NCI-H1417 treated with DMSO at 0.1 percent for 48 hours (cell line): ENCODE data around the gene TRAPPC1.
"Not testable (repeated sequence)": the region's sequence is repeated elsewhere in the genome, so short reads cannot be mapped to it uniquely, and the experiment has no call there.

Source experiments
- DNase-seq: peaks from one replicate; lab custom pipeline; 2025; lab: John Stamatoyannopoulos, UW

Gene TRAPPC1, protein sequence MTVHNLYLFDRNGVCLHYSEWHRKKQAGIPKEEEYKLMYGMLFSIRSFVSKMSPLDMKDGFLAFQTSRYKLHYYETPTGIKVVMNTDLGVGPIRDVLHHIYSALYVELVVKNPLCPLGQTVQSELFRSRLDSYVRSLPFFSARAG

DNA sequence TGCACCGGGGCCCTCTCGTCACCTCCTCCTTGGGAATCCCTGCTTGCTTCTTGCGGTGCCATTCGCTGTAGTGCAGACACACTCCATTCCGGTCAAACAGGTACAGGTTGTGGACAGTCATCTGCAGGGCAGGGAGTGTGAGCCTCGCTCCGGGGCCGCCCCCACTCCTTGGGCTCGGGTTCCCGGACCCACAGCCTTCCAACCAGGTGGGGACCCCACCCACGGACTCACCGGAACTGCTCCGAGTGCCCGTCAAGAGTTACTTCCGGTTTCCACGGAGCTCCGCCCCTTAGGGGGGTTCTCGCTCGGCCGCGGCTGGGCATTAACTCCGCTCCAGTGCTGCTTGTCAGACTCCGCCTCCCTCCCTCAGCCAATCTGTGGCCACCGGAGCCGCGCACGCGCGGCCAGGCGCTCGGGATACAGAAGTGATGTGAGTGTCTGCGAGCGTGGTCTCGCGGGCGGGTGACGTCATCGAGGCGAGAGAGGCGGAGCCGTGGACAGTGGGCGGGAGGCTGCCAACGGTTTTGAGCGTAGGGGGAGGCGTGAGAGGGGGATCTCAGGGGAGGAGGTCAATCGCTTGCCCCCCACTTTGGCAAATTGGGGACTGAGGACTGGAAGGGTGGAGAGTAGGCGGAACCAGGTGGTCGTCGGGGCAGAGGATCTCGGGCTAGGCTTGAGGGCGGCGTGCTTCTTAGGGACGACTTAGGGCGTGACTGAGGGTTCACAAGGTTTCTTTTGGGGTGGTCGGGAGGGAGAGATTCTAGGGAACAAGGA lies at the start of gene TRAPPC1, which contains the start of gene CNTROB:
TRAPPC1 (minus strand) TSS at position 238 of the 774 bp plus-strand sequence; CDS start at position 121, 117 bp downstream.
CNTROB (plus strand) TSS at position 498 of the 774 bp plus-strand sequence. CDS start 874 bp downstream, outside the sequence.
- DNase-seq, result peak; percentile 79

DNA sequence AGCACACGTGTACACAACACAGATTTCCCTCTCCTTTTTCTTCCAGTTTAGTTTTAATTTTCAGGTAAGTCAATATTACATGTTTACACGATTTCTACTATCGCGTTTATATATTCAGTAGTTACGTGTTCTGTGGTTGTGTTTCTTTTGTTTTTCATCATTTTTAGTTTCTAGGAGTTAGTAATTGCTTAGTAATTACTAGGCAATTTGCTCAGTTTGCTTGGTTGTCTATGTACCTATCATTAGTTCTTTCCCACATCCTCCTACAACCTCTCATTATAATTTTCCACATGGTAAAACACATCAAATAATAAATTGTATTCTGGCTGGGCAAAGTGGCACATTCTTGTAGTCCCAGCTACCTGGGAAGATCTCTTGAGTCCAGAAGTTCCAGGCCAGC lies 46.1 kb upstream of the TRAPPC1 start:
- DNase-seq, result peak; percentile 3

DNA sequence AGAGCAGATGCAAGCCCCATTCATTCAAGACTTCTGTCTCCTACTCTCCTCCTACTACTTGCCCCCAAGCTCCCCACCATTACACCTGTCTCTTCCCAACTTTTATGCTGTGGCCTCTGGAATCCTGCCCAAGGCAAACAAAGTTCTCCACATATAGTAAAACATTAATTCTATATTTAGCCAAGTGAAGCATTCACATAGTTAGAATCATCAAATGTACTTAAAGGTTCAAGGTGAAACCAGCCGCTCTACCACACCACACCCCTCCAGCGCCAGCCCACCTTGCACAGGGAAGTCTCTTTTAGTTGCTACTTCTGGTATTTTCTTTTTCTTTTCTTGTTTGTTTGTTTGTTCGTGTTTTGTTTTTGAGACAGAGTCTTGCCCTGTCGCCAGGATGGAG lies 45.3 kb upstream of the TRAPPC1 start:
- DNase-seq, result no peak

DNA sequence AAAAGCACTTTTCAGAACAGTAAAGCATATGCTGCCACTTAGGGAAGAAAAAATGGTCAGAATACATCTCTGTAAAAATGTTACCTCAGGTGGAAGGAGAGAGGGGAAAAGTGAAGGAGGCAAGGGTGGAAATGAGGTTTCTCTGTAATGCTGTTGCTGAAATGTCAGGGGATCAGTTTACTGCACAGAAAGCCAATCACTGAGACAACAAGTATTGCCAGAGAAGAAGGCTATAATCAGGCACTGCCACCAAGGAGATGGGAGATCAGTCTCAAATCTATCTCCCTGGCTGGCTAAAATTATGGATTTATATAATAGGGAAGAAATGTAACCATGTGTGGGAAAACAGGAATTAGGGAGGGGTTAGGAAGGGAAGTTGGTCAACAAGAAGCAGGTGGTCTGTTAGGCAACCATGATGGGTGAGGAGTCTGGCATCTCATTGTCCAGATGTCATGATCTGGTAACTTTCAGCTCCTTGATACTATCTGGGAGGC lies 42.9 kb upstream of the TRAPPC1 start:
- DNase-seq, result no peak

DNA sequence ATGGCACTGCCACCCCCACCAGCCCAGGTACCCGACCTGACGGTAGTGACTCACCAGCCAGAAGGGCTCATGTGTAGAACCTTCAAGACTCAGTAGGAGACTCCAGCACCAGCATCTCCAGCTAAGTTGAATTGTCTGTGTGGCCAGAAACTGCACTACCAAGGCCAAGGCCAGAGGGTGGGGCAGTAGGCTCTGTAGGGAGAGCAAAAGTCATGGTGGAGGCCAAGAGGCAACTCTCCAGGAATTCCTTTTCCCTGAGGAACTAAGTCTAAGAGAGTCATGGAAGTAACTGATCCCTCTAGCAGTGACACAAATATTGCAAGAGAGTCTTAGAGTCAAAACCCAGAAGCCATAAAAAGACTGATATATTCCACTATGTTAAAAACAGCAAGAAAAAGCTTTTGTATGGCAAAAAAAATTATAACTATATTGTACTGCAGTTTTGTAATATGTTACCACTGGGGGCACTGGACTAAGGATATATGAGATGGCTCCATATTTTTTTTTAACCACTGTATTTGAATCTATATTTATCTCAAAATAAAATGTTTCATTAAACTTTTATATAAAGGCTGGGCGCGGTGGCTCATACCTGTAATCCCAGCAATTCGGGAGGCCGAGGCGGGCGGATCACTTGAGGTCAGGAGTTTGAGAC lies 40.5 kb upstream of the TRAPPC1 start:
- no peak for DNase-seq

DNA sequence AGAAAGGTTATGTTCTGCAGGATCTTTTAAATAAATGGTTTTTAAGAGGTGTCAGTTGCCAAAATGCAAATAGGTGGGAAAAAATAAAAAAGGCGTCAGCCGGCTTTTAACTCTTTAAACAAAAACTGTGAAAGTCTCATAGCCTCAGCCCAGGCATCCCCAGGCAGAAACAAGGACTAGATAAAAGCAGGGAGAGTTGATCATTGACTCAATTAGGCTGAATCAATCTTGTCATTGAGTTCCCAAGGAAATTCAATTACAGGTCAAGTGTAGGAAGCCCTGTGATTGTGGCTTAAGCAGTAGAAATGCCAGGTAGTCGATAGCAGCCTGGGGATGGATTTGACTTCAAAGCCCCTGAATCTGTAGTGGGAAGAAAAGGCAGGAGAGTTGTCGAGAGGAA lies 39.9 kb upstream of the TRAPPC1 start:
- DNase-seq, result no peak

DNA sequence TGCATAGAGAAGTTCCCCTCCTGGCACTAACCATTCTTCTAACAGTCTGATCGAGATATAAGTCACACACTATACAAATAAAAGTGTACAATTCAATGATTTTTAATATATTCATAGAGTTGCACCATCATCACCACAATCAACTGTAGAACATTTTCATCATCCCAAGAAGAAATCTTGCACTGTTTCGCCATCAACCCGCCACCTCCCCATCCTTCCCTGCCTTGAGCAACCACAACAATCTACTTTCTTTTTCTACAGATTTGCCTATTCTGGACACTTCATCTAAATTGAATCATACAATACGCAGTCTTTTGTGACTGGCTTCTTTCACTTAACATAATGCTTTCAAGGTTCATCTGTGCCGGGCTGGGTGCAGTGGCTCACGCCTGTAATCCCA lies 37.7 kb upstream of the TRAPPC1 start:
- no peak for DNase-seq

DNA sequence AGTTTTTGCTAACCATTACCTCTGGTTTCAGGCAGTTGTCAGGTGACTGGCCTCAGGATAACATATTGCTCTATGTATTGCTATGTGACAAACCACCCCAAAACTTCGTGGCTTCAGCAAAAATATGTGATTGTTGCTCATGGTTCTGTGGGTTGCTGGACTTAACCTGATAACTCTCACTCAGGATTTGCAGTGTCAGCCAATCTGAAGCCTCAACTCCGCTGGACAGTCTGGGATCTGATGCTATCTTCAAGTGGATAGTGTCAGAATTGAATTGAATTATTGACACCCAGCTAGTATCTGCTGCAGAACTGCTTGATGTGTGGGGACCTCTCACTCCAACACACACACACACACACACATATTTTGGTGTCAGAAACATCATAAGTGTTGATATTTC lies 36.0 kb upstream of the TRAPPC1 start:
- no peak for DNase-seq

DNA sequence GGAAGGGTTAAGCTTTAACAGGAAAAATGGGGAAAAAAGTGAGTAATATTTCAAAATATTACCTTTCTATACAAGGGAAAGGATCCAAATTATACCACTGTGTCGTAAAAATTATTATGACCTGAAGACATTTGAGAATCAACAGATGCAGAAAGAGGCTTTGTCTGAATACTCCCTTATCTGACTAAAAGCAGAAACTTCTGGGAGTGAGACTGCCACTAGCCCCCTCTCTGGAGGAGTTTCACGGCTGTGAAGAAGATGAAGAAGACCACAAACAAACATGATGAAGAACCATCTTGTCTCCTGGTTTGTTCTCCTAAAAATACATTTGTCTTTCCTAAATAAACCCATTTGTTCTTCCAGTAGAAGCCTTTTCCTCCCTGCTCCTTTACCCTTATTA lies 29.7 kb upstream of the TRAPPC1 start:
- no peak for DNase-seq

DNA sequence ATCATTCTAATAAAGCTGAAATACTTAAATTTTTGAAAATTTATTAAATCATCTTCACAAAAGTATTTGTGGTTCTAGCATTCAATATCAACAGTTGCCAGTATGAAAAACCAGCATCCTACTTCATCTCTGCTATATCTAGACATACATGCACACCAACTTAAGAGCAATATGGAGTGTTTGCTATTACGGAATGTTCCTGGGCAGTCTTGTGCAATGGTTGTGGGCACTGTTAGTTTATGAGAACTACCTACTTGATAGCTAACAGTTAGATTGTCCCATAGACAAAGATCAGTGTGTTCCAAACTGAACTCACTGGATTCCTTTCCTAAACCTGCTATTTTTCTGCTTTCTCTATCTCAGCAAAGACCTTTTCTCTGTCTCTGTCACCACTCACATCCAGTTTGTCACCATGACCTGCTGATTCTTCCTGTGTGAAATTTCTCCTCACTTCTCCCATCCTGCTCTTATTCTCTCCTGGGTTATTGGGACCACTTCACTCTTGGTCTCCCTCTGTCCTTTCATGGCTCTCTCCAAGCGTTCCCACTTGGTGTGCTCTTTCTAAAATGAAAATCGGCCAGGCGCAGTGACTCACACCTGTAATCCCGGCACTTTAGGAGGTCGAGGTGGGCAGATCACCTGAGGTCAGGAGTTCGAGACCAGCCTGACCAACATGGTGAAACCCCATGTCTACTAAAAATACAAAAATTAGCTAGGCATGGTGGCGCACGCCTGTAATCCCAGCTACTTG lies 27.9 kb upstream of the TRAPPC1 start:
- no peak for DNase-seq

DNA sequence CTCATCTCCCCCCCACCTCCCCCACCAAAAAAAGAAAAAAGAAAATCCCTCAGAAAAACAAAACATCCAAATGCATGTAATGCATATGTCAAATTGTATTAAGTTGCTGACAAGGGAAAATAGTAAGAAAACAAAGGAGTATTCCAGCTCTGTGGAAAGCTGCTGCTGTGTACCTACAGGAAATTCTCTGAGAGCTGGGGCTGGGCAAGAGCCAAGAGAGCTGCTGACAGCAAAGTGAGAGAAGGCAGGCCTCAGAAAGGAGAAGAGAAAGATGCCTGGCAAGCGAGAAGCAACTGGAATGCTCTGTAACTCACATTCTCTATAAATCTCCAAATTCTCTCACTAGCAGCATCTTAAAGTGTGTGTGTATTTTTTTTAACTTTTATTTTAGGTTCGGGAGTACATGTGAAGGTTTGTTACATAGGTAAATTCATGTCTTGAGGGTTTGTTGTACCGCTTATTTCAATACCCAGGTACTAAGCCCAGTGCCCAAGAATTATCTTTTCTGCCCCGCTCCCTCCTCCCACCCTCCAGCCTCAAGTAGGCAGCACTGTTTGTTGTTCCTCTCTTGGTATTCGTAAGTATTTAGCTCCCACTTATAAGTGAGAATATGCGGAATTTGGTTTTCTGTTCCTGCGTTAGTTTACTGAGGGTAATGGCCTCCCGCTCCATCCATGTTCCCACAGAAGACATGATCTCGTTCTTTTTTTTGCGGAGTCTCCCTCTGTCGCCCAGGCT lies 24.7 kb upstream of the TRAPPC1 start:
- DNase-seq, result no peak

DNA sequence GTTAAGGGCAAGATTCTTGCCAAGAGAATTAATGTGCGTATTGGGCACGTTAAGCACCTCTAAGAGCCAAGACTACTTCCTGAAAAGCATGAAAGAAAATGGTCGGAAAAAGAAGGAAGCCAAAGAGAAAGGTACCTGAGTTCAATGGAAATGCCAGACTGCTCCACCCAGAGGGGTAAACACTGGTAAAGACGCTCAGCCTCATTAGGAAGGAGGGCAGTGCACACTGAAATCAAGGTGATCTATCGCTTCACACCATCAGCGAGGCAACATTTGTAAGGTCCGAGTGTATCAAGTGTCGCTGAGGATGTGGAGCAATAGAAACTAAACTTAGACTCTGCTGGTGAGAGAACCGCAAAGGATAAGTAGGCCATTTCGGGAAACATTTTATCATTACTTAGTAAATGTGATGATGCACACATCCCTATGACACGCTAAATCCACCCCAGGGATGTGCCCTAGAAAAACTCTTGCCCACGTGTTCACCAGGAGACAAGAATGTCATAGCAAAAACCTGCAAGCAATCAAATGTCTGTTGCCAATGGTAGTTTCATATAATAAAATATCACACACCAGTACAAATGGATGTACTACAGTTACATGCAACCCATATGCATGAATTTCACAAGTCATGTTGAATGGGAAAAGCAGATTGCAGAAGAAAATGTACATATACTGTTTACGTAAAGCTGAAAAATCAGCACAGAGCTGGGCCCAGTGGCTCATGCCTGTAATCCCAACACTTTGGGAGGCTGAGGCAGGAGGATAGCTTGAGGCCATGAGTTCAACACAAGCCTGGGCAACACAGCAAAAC lies 23.9 kb upstream of the TRAPPC1 start:
- DNase-seq, result no peak

DNA sequence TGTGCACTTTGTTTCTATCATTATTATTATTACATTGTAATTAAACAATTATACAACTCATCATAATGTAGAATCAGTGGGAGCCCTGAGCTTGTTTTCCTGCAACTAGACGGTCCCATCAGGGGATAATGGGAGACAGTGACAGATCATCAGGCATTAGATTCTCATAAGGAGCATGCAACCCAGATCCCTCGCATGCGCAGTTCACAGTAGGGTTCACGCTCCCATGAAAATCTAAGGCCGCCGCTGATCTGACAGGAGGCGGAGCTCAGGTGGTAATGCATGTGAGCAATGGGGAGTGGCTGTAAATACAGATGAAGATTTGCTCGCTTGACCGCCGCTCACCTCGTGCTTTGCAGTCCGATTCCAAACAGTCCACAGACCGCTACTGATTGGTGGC lies 21.5 kb upstream of the TRAPPC1 start:
- not testable (repeated sequence) for DNase-seq

DNA sequence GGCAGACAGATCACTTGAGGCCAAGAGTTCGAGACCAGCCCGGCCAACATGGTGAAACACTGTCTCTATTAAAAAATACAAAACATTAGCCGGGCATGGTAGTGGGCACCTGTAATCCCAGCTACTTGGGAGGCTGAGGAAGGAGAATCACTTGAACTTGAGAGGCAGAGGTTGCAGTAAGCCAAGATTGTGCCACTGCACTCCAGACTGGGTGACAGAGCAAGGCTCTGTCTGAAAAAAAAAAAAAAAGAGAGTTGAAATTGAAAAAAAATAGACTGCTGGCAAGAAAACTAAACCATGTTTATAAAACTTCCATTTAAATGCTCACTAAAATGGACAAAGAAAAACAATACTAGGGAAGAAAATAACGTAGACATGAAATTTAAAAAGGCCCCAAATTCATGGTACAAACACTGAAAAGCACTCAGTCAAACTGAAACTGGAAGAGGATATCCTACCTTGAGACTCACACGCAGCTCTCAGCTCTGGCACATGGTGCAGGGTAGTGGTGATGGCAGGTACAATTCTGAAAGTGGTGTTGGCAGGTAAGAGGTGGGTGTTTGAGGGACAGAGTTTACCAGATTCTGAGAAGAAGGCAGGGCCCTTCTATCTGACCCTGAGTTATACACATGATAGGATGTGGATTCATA lies 19.5 kb upstream of the TRAPPC1 start:
- DNase-seq, result no peak

DNA sequence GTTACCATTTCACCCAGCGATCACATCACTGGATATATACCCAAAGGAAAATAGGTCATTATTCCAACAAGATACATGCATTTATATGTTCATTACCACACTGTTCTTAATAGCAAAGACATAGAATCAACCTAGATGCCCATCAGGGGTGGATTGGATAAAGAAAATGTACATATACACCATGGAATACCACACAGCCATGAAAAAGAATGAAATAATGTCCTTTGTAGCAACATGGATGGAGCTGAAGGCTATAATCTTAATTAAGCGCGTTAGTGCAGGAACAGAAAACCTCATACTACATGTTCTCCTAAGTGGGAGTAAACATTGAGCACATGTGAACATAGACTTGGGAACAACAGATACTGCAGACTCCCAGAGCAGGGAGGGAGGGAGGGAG lies 18.8 kb upstream of the TRAPPC1 start:
- DNase-seq, result no peak

DNA sequence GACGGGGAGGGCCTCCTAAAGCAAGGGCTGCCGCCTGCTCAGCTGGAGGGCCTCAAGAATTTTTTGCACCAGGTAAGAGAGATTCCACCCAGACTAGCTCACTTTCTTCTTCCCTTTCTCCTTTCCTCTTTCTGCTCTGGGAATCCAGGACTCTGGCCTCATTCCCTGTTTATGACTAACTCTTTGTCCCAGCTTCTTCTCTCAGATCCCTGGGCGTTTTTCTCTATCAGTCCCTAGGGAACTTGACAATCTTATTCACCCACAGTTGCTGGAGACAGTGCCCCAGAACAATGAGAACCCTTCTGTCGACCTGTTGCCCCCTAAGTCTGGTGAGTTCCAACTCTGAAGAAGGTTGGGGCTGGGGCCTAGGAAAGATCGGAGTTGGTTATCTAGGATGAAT lies 15.9 kb upstream of the TRAPPC1 start:
- no peak for DNase-seq

DNA sequence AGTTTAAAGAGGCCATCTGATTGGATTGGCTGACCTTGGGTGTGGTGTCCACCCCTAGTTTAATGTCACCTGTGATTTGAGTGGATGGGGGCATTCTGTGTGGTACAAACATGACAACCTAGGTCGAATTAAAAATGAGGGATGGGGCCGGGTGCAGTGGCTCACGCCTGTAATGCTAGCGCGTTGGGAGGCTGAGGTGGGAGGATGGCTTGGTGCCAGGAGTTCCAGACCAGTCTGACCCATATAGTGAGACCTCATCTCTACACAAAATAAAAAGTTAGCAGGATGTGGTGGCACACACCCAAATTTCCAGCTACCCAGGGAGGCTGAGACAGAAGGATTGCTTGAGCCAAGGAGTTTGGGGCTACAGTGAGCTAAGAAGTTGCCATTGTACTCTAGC lies 14.7 kb upstream of the TRAPPC1 start:
- no peak for DNase-seq

DNA sequence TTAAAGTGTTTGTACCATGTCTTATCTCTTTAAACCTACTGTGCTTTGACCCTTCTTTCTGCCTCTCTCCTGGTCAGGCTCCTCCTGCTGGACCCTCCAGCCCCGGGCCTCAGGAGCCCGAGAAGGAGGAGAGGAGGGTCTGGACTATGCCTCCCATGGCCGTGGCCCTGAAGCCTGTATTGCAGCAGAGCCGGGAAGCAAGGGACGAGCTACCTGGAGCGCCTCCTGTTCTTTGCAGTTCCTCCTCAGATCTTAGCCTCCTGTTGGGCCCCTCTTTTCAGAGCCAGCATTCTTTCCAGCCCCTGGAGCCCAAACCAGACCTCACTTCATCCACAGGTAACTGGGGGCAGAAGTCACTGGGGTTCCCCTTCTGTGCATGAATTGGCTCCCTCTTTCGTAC lies 13.9 kb upstream of the TRAPPC1 start:
- no peak for DNase-seq

DNA sequence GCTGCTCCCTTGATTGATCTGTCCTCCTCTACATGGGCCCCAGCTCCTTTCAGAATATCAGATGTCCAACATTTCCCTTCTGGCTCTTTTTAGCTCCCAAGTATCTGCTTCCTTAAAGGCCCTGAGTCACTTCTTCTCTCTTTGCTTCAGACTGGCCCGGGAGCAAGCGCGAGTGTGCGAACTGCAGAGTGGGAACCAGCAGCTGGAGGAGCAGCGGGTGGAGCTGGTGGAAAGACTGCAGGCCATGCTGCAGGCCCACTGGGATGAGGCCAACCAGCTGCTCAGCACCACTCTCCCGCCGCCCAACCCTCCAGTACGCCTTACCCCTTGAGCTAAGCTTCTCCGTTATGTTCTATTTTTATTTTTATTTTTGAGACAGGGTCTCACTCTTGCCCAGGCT lies 12.6 kb upstream of the TRAPPC1 start:
- DNase-seq, result no peak

DNA sequence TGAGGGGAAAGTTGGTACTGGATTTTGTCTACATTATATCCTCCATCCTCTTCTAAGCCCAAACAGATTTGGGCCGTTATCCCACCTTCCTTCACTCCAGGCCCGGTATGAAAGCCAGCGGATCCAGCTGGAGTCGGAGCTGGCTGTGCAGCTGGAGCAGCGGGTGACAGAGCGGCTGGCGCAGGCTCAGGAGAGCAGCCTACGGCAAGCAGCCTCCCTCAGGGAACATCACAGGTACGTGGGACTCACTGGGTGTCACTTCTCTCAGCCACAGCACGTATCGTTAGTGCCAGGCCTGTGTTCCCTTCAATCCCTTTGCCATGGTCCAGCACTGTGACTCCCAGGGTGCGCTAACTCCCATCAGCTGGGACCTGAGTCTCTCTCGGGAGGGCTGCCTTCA lies 11.5 kb upstream of the TRAPPC1 start:
- no peak for DNase-seq
